HG03469 (cell line): Measurements from ENCODE around the gene RTN4IP1.
A peak's percentile ranks its signal among the peaks of the same experiment; 100 is the strongest.

ENCODE experiments used
- ATAC-seq: cut with Tn5 transposase; IDR thresholded peaks from one replicate; pipeline ENCODE4 v1.9.1; 2021; ENCODE audit warnings: mild to moderate bottlenecking, moderate library complexity, moderate number of reproducible peaks; ENCODE audit not compliant: unreplicated experiment

Gene RTN4IP1

GRCh38 chr6:106629103-106629858 is at the start of gene RTN4IP1, which contains the start of gene QRSL1:
Gene RTN4IP1 (minus strand): TSS chr6:106629498. CDS start chr6:106629021, 477 bp downstream.
Gene QRSL1 (plus strand): TSS chr6:106629578. CDS start chr6:106629682, 104 bp downstream.
- peak; percentile 59 for ATAC-seq

GRCh38 chr6:106677282-106677681 is 48.0 kb upstream of the RTN4IP1 start:
- ATAC-seq, result no peak

- ATAC-seq, result no peak
Measured at GRCh38 chr6:106674541-106675229, 45.4 kb upstream of the RTN4IP1 start.

- ATAC-seq, result no peak
Measured at GRCh38 chr6:106671651-106672050, 42.4 kb upstream of the RTN4IP1 start.

- ATAC-seq, result no peak
Measured at GRCh38 chr6:106670236-106670635, 40.9 kb upstream of the RTN4IP1 start.

GRCh38 chr6:106667022-106667402 is 37.7 kb upstream of the RTN4IP1 start:
- no peak for ATAC-seq

GRCh38 chr6:106666282-106667021 is 37.2 kb upstream of the RTN4IP1 start:
- ATAC-seq, result peak; percentile 89

GRCh38 chr6:106662458-106662857 is 33.2 kb upstream of the RTN4IP1 start:
- ATAC-seq, result no peak

GRCh38 chr6:106659859-106660258 is 30.6 kb upstream of the RTN4IP1 start:
- ATAC-seq, result no peak

- no peak for ATAC-seq
Measured at GRCh38 chr6:106658469-106658868, 29.2 kb upstream of the RTN4IP1 start.

- ATAC-seq, result peak; percentile 79
Measured at GRCh38 chr6:106648651-106649308, 19.5 kb upstream of the RTN4IP1 start.

GRCh38 chr6:106643061-106643460 is 13.8 kb upstream of the RTN4IP1 start:
- no peak for ATAC-seq

- ATAC-seq, result no peak
Measured at GRCh38 chr6:106642476-106642875, 13.2 kb upstream of the RTN4IP1 start.

GRCh38 chr6:106639812-106640211 is 10.5 kb upstream of the RTN4IP1 start:
- no peak for ATAC-seq

- ATAC-seq, result peak; percentile 78
Measured at GRCh38 chr6:106637717-106638341, 8.5 kb upstream of the RTN4IP1 start.

- ATAC-seq, result peak; percentile 24
Measured at GRCh38 chr6:106637051-106637716, 7.9 kb upstream of the RTN4IP1 start.

- no peak for ATAC-seq
Measured at GRCh38 chr6:106634565-106634964, 5.3 kb upstream of the RTN4IP1 start.

- ATAC-seq, result no peak
Measured at GRCh38 chr6:106631346-106631745, 2.0 kb upstream of the RTN4IP1 start.

GRCh38 chr6:106630366-106630765 is 1.1 kb upstream of the RTN4IP1 start:
- no peak for ATAC-seq

GRCh38 chr6:106629859-106630163 is 513 bp upstream of the RTN4IP1 start:
- ATAC-seq, result no peak
